HG02798 (cell line): ENCODE data around the gene MRPL30.
"Not testable (repeated sequence)": the region's sequence is repeated elsewhere in the genome, so short reads cannot be mapped to it uniquely, and the experiment has no call there.

ENCODE experiments used
- ATAC-seq: cut with Tn5 transposase; IDR thresholded peaks from one replicate; pipeline ENCODE4 v1.9.1; 2021; ENCODE audit warnings: mild to moderate bottlenecking; ENCODE audit not compliant: unreplicated experiment, poor library complexity

The MRPL30 gene

GRCh38 chr2:99180755-99181623, at the start of gene MRPL30, which contains the start of gene MITD1:
Gene MRPL30, plus strand, starts transcription at chr2:99181184. Its CDS starts 5,020 bp downstream, at chr2:99186204.
Gene MITD1, minus strand, starts transcription at chr2:99181058. Its CDS starts 77 bp downstream, at chr2:99180981.
- ATAC-seq: peak; percentile 95

DNA sequence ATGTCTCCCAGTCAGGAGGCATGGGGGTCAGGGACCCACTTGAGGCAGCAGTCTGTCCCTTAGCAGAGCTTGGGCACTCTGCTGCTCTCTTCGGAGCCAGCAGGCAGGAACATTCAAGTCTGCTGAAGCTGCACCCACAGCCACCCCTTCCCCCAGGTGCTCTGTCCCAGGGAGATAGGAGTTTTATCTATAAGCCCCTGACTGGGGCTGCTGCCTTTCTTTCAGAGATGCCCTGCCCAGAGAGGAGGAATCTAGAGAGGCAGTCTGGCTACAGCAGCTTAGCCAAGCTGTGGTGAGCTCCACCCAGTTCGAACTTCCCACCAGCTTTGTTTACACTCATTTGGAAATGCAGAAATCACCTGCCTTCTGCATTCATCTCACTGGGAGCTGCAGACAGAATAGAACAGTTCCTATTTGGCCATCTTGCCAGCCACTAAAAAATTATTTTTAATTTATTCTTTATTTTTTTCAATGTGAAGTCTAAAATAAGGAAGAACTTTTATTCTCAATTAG, 45.9 kb upstream of the MRPL30 start:
- ATAC-seq: not testable (repeated sequence)

DNA sequence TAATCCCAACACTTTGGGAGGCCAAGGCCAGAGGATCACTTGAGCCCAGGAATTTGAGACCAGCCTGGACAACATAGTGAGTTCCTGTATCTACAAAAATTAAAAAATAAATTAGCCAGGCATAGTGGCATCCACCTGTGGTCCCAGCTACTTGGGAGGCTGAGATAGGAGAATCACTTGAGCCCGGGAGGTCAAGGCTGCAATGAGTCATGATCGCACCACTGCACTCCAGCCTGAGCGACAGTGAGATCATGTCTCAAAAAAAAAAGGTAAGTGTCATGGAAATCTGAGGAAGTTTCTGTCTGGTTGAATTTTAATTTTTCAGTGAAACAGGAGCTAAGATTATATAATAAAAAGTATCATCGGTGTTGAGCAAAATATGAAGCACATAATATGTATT, 42.0 kb upstream of the MRPL30 start:
- no peak for ATAC-seq

DNA sequence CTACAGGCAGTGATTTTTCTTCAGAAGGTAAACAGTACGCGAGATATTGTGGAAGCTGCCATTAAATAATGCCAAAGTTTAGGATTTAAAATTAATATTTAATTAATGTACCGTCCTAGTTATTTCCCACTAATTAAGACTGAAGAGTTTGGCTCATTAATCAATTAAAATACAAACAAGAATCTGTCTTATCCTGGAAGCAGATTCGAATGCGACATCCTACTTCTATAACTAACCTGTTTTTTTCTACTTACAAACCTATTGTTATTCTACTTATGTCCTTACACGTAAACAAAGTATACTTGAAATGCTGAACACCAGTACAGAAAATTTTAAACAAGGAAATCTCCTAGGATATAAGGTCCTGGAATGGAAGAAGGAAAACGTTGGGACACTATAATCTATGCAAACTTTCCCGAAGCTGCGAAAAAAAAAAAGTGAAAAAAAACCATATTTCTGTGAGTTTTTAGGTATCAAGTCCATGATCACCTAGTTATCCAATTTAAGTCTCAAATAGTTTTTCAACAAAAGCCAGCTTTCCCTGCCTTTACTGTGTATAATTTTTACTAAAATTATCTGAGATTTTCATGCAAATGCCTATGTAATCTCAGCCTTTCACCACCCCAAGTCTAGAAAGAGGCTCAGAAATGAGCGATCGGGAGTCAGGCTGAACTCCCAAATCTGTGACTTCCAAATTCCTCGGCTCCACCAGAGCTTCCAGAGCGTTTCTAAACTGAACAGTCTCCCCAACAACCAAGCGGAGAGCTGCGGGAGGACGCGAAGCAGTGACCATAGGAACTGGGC, 40.7 kb upstream of the MRPL30 start:
- no peak for ATAC-seq

DNA sequence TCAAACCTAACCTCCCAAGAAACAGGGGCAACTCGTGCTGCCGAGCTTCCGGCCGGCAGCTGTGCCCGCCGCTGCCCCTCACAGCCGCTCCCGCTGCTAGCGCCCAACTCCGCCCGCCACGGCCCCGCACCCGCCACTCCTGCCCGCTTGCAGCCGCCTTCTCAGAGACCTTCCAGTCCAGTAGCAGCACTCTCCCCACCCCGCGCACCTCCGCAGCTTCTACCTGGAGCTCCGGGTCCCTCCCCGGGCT, 40.2 kb upstream of the MRPL30 start:
- ATAC-seq: peak; percentile 32

GRCh38 chr2:99141110-99142108, 39.6 kb upstream of the MRPL30 start, which contains the start of gene C2orf15:
Gene C2orf15, plus strand, starts transcription at chr2:99141707. Its CDS starts 8,852 bp downstream, at chr2:99150559.
- peak; percentile 93 for ATAC-seq

DNA sequence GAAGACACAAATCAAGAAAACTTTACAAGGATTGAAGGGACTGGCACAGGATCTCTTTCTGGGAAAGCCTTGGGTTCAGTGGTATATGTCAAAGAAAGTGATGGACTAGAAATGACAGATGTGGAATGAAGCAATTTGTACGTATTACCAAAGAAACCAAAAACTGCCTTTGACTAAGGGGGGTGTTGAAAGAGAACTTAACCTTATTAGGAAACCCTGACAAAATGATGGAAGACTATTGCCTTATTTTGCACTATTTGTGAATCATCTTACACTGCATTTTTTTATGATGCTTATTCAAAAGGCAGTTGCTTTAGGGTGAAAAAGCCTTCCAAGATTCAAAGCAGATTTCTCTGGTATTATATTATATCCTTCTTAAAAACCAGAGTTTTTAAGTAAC, 30.3 kb upstream of the MRPL30 start:
- no peak for ATAC-seq

DNA sequence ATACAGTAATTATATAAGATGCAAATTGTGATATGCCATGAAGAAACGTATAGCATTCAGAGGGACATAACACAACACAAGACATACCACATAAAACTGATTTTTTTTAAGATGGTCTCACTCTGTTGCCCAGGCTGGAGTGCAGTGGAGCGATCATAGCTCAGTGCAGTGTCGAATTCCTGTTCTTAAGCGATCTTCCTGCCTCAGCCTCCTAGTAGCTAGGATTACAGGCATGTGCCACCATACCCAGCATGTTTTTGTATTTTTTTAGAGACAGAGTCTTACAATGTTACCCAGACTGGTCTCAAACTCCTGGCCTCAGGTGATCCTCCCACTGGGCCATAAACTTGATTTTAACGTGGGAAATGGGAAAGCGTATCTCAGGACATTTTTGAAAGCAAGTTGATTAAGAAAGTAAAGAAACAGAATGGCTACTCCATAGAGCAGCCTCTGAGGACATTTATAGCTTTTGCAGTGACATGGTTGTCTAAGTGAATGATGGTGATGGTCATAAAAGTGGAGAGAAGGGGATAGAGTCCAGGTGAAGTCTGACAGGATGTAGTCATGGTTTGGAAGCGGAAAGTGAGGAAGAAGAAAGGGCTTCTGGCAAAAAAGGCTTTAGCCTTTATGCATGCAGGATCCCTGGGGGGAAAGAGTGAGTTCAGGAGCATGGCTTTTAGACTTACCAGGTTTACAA, 28.6 kb upstream of the MRPL30 start:
- no peak for ATAC-seq

- ATAC-seq: no peak
Observed at GRCh38 chr2:99153921-99154604, 26.9 kb upstream of the MRPL30 start.

GRCh38 chr2:99154643-99155536, 26.1 kb upstream of the MRPL30 start, which contains the start of the genes LIPT1 and TSGA10:
Gene LIPT1, plus strand, starts transcription at chr2:99154967. Its CDS starts 6,991 bp downstream, at chr2:99161958.
Gene TSGA10, minus strand, starts transcription at chr2:99154942. Its CDS starts 45,503 bp downstream, at chr2:99109439.
- ATAC-seq: peak; percentile 99

DNA sequence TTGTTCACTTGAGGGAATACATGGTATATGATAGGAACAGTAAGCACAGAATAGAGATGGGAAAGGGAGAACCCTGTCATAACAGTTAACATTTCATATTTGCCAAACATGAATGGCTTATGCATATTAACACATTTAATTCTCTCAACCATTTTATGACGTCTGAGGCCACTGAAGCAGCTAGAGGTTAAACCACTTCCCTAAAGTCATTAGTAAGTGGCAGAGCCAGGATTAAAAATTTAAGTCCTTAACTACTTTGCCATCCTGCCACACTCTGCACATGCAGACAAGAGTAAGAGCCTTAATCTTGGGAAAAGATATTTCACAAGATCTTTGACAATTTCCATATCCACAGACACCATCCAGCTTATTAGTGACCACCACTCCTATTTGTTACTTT, 24.1 kb upstream of the MRPL30 start:
- ATAC-seq: no peak

GRCh38 chr2:99158599-99158998, 22.4 kb upstream of the MRPL30 start:
- no peak for ATAC-seq

DNA sequence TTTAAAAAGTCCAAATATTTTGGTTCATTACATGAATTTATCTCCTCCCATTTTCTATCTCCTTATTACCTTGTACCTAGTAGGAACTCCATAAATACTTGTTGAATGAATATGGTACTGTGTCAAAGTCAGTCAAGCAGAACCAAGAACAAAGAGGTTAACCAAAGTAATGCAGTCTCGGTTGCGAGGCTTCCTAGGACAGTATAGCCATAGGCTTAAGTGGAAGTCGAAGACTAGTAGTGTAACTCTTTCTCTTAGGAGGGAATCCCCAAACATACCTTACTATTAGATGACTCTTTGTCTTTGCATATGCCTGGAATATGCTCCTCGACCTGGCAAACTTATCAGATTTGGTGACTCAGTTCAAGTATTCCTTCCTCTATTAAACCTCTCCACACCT, 21.4 kb upstream of the MRPL30 start:
- ATAC-seq: no peak

GRCh38 chr2:99166218-99166617, 14.8 kb upstream of the MRPL30 start:
- ATAC-seq: no peak

DNA sequence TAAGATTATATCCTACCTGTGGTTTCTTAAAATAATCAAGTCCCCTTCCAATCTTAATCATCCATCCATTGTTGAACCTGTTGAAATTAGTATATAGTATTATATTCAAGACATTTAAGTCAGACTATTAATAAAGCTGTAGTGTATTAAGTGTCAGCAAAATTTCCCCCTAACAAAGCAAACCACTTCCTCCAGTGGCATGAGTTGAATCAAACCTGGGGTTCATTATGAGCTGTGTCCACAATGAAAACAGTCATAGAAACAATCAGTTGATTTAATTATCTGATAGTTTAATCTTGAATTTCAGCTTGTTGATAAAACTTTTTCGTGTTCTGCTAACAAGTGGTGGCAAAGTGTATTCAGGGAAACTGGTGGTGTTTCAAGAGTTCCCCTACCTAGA, 11.4 kb upstream of the MRPL30 start:
- ATAC-seq: no peak

DNA sequence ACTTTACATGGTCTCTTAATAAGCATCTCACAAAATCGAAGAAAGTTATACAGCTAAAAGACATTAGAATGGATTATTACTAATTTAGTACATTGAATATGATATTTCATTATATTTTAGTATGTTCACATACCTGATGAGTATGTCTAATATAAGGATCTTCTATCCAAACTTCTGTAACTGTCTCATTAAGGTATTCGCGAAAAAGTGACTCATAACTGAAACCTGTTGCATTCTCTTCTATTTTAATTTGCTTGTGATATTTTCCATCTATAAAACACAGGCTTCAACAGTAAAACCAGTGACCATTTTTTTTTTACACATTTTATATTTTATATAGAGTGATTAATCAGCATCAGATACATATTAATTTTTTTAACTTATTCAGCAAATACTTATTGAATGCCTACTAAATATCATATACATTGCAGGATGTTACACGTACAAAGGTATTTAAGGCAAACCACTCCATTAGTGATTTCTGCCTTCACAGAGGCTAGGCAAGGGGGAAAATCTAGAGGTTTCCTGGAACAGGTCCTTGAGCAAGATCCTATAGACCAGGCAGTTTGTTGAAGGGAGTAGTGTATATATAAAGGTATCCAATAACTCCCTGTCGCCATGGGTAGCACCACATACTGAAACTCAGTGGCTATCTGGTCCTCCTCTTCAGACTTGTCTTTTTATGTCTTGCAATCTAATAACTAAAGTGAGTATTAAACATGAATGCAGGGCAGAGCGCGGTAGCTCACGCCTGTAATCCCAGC, 9.4 kb upstream of the MRPL30 start:
- ATAC-seq: no peak

GRCh38 chr2:99181624-99182000, 628 bp downstream of the MRPL30 start:
- ATAC-seq: no peak
